A549 (cell line): Measurements from ENCODE around the gene RMND5B. TPM values are rescaled to one million over a fixed set of nuclear protein-coding genes. Genes with fewer than 3 reads are reported as not detected.
A peak's percentile ranks its signal among the peaks of the same experiment; 100 is the strongest.

Experiments used
- ATAC-seq, 2 experiments: fragments of 200-7000 bp in 1 of 2; fragments of >200 bp in 1 of 2; cut with Nextera tagmentation in 1 of 2; cut with Tn5 transposase in 1 of 2; 3 replicates each; pipeline versions ENCODE4 v1.8.0 to v1.9.1; 2018 to 2020; ENCODE audit warnings: mild to moderate bottlenecking in 1 of 2, moderate library complexity in 1 of 2
- CTCF ChIA-PET: fragments of 300-600 bp; sonication (Branson Sonifier 250); formaldehyde crosslinking; extraction: SDS; loops from one replicate; lab custom pipeline; 2021; ENCODE audit warnings: antibody characterized with exemption, inconsistent platforms; lab: Yijun Ruan, JAX
- POLR2A ChIA-PET: fragments of 350-600 bp; formaldehyde crosslinking; extraction: SDS; loops from one replicate; lab custom pipeline; 2021; ENCODE audit warnings: antibody characterized with exemption, inconsistent platforms; lab: Yijun Ruan, JAX
- DNase-seq, 2 experiments: peaks; one replicate each; pipeline versions ENCODE4 v3.0.0 to v3.0.0-alpha.2; 2011 to 2016; ENCODE audit warnings: low read depth in 1 of 2, low spot score in 1 of 2
- FAIRE-seq: peaks from 2 replicates; lab custom pipeline; 2011; peaks lifted over from hg19 to GRCh38; lab: Jason Lieb, UNC
- H3K27ac ChIP-seq, 2 experiments: fragments of >200 bp; sonication (Bioruptor Twin); formaldehyde crosslinking; 3 replicates each; pipeline ENCODE4 v1.5.1; 2016 to 2017
- H3K4me1 ChIP-seq: fragments of >200 bp; sonication (Bioruptor Twin); formaldehyde crosslinking; 3 replicates; pipeline ENCODE4 v1.6.1; 2016
- H3K4me2 ChIP-seq: fragments of >200 bp; sonication (Bioruptor Twin); formaldehyde crosslinking; 3 replicates; pipeline ENCODE4 v1.6.1; 2016
- H3K4me3 ChIP-seq: fragments of >200 bp; sonication (Bioruptor Twin); formaldehyde crosslinking; 3 replicates; pipeline ENCODE4 v1.5.1; 2016
- H3K9me3 ChIP-seq: fragments of >200 bp; sonication (Bioruptor Twin); formaldehyde crosslinking; 3 replicates; pipeline ENCODE4 v1.6.1; 2016
- BHLHE40 ChIP-seq: IDR thresholded peaks from 2 replicates; pipeline ENCODE4 v1.6.1; 2012; ENCODE audit warnings: low read depth, low read length, inconsistent platforms
- CBX2 ChIP-seq: fragments of 200-600 bp; sonication (generic); IDR thresholded peaks from 2 replicates; pipeline ENCODE4 v1.6.1; 2016; ENCODE audit warnings: low read depth, mild to moderate bottlenecking, borderline replicate concordance
- CBX8 ChIP-seq: fragments of 200-600 bp; sonication (generic); IDR thresholded peaks from 2 replicates; pipeline ENCODE4 v1.6.1; 2016
- CHD2 ChIP-seq: fragments of 150-350 bp; IDR thresholded peaks from 2 replicates; pipeline ENCODE4 v1.6.1; 2014; ENCODE audit warnings: low read length; ENCODE audit not compliant: partially characterized antibody
- EHF ChIP-seq: fragments of 250-450 bp; sonication (Bioruptor Pico); IDR thresholded peaks from 2 replicates; pipeline ENCODE4 v1.5.0; 2020; ENCODE audit warnings: mild to moderate bottlenecking
- EP300 ChIP-seq, 2 experiments: fragments of >200 bp; sonication (Bioruptor Twin); formaldehyde crosslinking; IDR thresholded peaks; 2 replicates in 1 of 2; 3 replicates in 1 of 2; pipeline ENCODE4 v1.6.1; 2016 to 2017
- GATA3 ChIP-seq: IDR thresholded peaks from 2 replicates; pipeline ENCODE4 v1.6.1; 2012; ENCODE audit warnings: borderline replicate concordance
- HEYL ChIP-seq: fragments of 250-450 bp; sonication (Bioruptor Pico); IDR thresholded peaks from 2 replicates; pipeline ENCODE4 v1.8.0; 2021; ENCODE audit warnings: mild to moderate bottlenecking, moderate library complexity
- HOXB5 ChIP-seq: fragments of 250-450 bp; sonication (Bioruptor Pico); IDR thresholded peaks from 2 replicates; pipeline ENCODE4 v1.5.0; 2020; ENCODE audit warnings: mild to moderate bottlenecking, moderate library complexity
- MAFK ChIP-seq: fragments of 450-650 bp; IDR thresholded peaks from 2 replicates; pipeline ENCODE4 v1.6.1; 2014; ENCODE audit not compliant: partially characterized antibody
- MAZ ChIP-seq: fragments of 150-350 bp; IDR thresholded peaks from 2 replicates; pipeline ENCODE4 v1.6.1; 2014; ENCODE audit warnings: antibody characterized with exemption, low read depth, low read length, borderline replicate concordance
- MYC ChIP-seq: IDR thresholded peaks from 2 replicates; pipeline ENCODE4 v1.6.1; 2012; ENCODE audit warnings: mild to moderate bottlenecking, inconsistent platforms, low read length, improper control_type of control experiment, borderline replicate concordance
- NFE2L2 ChIP-seq: fragments of 150-350 bp; conservative IDR thresholded peaks from 2 replicates; pipeline ENCODE4 v1.6.1; 2014; ENCODE audit warnings: low read length
- NPAS2 ChIP-seq: fragments of 250-450 bp; sonication (Bioruptor Pico); IDR thresholded peaks from 2 replicates; pipeline ENCODE4 v1.8.0; 2022; ENCODE audit warnings: mild to moderate bottlenecking, moderate library complexity, borderline replicate concordance
- NR3C1 ChIP-seq: fragments of >200 bp; sonication (Bioruptor Twin); formaldehyde crosslinking; IDR thresholded peaks from 3 replicates; pipeline ENCODE4 v1.6.1; 2017
- RARB ChIP-seq: fragments of 250-450 bp; sonication (Bioruptor Pico); IDR thresholded peaks from 2 replicates; pipeline ENCODE4 v1.8.0; 2021; ENCODE audit warnings: mild to moderate bottlenecking, moderate library complexity
- RCOR1 ChIP-seq: fragments of 150-350 bp; IDR thresholded peaks from 2 replicates; pipeline ENCODE4 v1.6.1; 2014; ENCODE audit warnings: antibody characterized with exemption, low read length, low read depth
- RNF2 ChIP-seq: fragments of 200-600 bp; sonication (generic); IDR thresholded peaks from 2 replicates; pipeline ENCODE4 v1.6.1; 2016; ENCODE audit warnings: low read depth, mild to moderate bottlenecking, antibody characterized with exemption, moderate library complexity, borderline replicate concordance
- SMC3 ChIP-seq: fragments of >200 bp; sonication (Bioruptor Twin); formaldehyde crosslinking; IDR thresholded peaks from 3 replicates; pipeline ENCODE4 v1.6.1; 2018; ENCODE audit warnings: inconsistent platforms
- SREBF2 ChIP-seq: fragments of 450-650 bp; IDR thresholded peaks from 2 replicates; pipeline ENCODE4 v1.6.1; 2014; ENCODE audit warnings: mild to moderate bottlenecking, moderate library complexity
- TFCP2L1 ChIP-seq: fragments of 250-450 bp; sonication (Bioruptor Pico); IDR thresholded peaks from 2 replicates; pipeline ENCODE4 v1.5.0; 2021; ENCODE audit warnings: mild to moderate bottlenecking
- TP53 ChIP-seq: fragments of 250-450 bp; sonication (Bioruptor Pico); IDR thresholded peaks from 2 replicates; pipeline ENCODE4 v1.5.0; 2021; ENCODE audit warnings: mild to moderate bottlenecking, moderate library complexity
- ZC3H11A ChIP-seq: fragments of 450-650 bp; IDR thresholded peaks from 2 replicates; pipeline ENCODE4 v1.6.1; 2014; ENCODE audit warnings: antibody characterized with exemption, mild to moderate bottlenecking
- ZSCAN20 ChIP-seq: fragments of 250-450 bp; sonication (Bioruptor Pico); IDR thresholded peaks from 2 replicates; pipeline ENCODE4 v1.8.0; 2022; ENCODE audit warnings: mild to moderate bottlenecking, moderate library complexity
- WGBS: methylation state at CpG from one replicate; pipeline ENCODE4 v1.1.6; 2017; ENCODE audit errors: missing lambda C conversion rate; 5-methylcytosine and 5-hydroxymethylcytosine counted together
- polyA plus RNA-seq, 4 experiments: library from polyadenylated mRNA; depleted of rRNA in 3 of 4; stranded (reverse); fragments of >200 nt; fragmentation: RNase III in 1 of 4; extraction: RNeasy Plus Mini Kit Qiagen cat#74134 plus additional on column Dnase treatment in 1 of 4; gene quantifications; 2 replicates in 3 of 4; 3 replicates in 1 of 4; pipeline ENCODE4 v1.2.3, GENCODE V29; 2011 to 2017
- TF ChIP-seq, protein P1 (sequence below): fragments of 250-450 bp; sonication (Bioruptor Pico); IDR thresholded peaks from 2 replicates; pipeline ENCODE4 v1.5.0; 2021; ENCODE audit warnings: mild to moderate bottlenecking, moderate library complexity, borderline replicate concordance
- TF ChIP-seq, protein P2 (sequence below): fragments of 250-450 bp; sonication (Bioruptor Pico); IDR thresholded peaks from 2 replicates; pipeline ENCODE4 v1.5.0; 2020; ENCODE audit warnings: low read depth, mild to moderate bottlenecking, moderate library complexity
- TF ChIP-seq, protein P3 (sequence below): IDR thresholded peaks from 2 replicates; pipeline ENCODE4 v1.6.1; 2012
- TF ChIP-seq, protein P4 (sequence below): fragments of >200 bp; sonication (Bioruptor Twin); formaldehyde crosslinking; IDR thresholded peaks from 2 replicates; pipeline ENCODE4 v1.6.1; 2016
- TF ChIP-seq, protein P5 (sequence below): IDR thresholded peaks from 2 replicates; pipeline ENCODE4 v1.6.1; 2012
- TF ChIP-seq, protein P6 (sequence below): fragments of 150-350 bp; IDR thresholded peaks from 2 replicates; pipeline ENCODE4 v1.6.1; 2014; ENCODE audit warnings: low read depth, mild to moderate bottlenecking, low read length

The RMND5B gene
- polyA plus RNA-seq, 2 of the 4 experiments (the other 2 are of a cell fraction), result 20.2 to 30.3 TPM

DNA sequence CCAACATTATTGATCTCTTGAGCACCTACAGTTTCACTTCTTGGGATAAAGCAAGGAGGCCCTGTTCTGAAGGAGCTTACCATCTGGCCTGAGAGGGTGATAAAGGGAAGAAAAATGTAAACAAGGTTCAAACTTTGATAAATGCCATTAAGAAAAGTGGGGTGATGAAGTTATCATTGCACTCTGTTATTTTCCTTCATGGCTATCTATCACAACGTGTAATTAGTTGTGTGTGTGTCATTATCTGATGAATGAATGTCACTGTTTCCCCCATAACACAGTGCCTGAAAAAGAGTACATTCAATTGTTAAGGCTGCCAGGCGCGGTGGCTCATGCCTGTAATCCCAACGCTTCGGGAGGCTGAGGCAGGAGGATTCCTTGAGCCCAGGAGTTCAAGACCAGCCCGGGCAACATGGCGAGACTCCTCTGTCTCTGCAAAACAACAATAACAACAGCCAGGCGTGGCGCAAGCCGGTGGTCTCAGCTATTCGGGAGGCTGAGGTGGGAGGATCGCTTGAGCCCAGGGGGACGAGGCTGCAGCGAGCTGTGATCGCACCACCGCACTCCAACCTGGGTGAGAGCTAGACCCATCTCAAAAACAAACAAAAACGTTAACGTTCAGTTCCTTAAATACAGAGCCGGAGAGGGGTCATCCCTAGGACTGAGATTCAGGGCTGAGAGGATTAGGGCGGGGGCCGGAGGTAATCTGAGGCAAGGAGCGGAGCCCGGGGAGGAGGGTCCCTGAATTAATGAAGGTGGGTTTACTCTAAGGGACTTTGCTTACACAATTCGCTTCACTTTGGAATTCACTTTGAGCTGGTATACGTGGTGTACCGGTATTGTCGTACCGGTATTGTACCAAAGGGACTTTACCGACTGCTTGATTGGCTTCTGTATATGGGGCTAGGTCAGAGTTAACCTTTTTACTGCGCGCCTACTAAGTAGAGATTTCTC, 22.0 kb downstream of the RMND5B start:
- CTCF ChIA-PET, result interaction anchor here (0.7 to 12.1 kb wide), 9 partner anchors 9 to 842 kb away, joined by 3 to 110 read pairs (median 5); no protein-coding TSS in a partner anchor
- peak overlapping the region; percentile 94 for H3K4me3 ChIP-seq
- no peak for TF ChIP-seq RNF2
- TF ChIP-seq, all 56 proteins: peak for 0
- no peak for ATAC-seq
- no peak for FAIRE-seq
- Histone ChIP-seq H3K4me1 (peaks cover 13% of the 10 kb centered on the region), H3K9me3 (no peaks in the 10 kb centered on the region), H3K4me2 (peak overlapping the region; percentile 99), H3K27ac (peak overlapping the region; percentile 85 to 88)
- WGBS, result 54% methylated on average over 31 of the region's 31 CpGs
- DNase-seq, result no peak
- POLR2A ChIA-PET, result interaction anchor here (1.3 to 2.3 kb wide), 2 partner anchors 36 to 52 kb away, joined by 3 to 16 read pairs; partner anchors contain the start of gene HNRNPAB

DNA sequence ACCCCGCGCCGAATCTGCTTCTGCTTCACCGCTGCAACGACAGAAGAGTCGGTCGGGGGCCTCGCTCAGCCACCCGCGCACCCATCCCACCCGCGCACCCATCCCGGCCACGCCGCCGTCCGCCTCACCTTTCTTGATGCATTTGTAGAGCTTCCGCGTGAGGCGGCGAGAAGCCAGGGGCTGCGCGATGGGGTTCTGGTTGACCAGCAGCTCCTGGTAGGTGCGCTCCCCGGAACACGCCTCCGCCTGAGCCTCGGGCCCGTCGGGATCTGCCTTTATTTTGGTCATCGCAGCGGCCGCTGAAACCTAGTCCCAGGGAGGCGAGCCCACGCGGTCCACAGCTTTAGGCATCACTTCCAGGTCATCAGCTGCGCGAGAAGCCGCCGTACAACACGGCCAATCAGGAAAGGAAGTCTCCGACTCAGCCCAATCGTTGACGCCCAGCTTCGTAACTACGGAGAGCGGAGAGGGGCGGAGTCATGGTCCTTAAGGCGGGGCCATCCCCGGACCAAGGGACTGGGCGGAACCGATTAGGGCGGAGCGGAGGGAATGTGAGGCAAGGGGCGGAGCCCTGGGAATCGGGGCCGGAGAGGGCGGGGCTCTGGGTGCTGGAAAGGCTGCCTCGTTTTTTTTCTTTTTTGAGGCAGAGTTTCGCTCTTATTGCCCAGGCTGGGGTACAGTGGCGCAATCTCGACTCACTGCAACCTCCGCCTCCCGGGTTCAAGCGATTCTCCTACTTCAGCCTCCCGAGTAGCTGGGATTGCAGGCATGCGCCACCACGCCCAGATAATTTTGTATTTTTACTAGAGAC, 22.9 kb downstream of the RMND5B start, which contains the start of gene NHP2:
NHP2 (minus strand) TSS at position 356 of the 811 bp plus-strand sequence; CDS start at position 288, 68 bp downstream.
- peak within 1 kb of the TSS; percentile 85 to 88 for H3K27ac ChIP-seq
- peak within 1 kb of the TSS; percentile 99 for H3K4me2 ChIP-seq
- 2% methylated on average over 43 of the region's 68 CpGs for WGBS
- FAIRE-seq (peak; percentile 97), ATAC-seq (peak; percentile 97), DNase-seq (peak; percentile 95 to 98)
- H3K9me3 ChIP-seq, result no peaks in the 10 kb centered on the region
- POLR2A ChIA-PET, result interaction anchor here (0.9 to 2.3 kb wide), 5 partner anchors 10 to 51 kb away, joined by 3 to 16 read pairs (median 4); partner anchors contain the start of gene HNRNPAB
- peak within 1 kb of the TSS; percentile 94 for H3K4me3 ChIP-seq
- CTCF ChIA-PET, result interaction anchor here (0.7 to 12.1 kb wide), 8 partner anchors 10 to 843 kb away, joined by 3 to 110 read pairs (median 6); no protein-coding TSS in a partner anchor
- peaks cover 13% of the 10 kb centered on the region for H3K4me1 ChIP-seq
- TF ChIP-seq, protein P1, sequence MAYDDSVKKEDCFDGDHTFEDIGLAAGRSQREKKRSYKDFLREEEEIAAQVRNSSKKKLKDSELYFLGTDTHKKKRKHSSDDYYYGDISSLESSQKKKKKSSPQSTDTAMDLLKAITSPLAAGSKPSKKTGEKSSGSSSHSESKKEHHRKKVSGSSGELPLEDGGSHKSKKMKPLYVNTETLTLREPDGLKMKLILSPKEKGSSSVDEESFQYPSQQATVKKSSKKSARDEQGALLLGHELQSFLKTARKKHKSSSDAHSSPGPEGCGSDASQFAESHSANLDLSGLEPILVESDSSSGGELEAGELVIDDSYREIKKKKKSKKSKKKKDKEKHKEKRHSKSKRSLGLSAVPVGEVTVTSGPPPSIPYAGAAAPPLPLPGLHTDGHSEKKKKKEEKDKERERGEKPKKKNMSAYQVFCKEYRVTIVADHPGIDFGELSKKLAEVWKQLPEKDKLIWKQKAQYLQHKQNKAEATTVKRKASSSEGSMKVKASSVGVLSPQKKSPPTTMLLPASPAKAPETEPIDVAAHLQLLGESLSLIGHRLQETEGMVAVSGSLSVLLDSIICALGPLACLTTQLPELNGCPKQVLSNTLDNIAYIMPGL, result no peak
- TF ChIP-seq ZSCAN20 (CRISPR knock-in tag), result no peak
- TF ChIP-seq SMC3, result no peak
- no peak for TF ChIP-seq CBX8
- TF ChIP-seq MAFK, result no peak
- TF ChIP-seq SREBF2, result no peak
- no peak for TF ChIP-seq NFE2L2
- TF ChIP-seq TFCP2L1 (CRISPR knock-in tag), result no peak
- no peak for TF ChIP-seq ZC3H11A
- TF ChIP-seq, protein P2, sequence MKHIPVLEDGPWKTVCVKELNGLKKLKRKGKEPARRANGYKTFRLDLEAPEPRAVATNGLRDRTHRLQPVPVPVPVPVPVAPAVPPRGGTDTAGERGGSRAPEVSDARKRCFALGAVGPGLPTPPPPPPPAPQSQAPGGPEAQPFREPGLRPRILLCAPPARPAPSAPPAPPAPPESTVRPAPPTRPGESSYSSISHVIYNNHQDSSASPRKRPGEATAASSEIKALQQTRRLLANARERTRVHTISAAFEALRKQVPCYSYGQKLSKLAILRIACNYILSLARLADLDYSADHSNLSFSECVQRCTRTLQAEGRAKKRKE (CRISPR knock-in tag), result no peak
- no peak for TF ChIP-seq HEYL (CRISPR knock-in tag)
- TF ChIP-seq, protein P3, sequence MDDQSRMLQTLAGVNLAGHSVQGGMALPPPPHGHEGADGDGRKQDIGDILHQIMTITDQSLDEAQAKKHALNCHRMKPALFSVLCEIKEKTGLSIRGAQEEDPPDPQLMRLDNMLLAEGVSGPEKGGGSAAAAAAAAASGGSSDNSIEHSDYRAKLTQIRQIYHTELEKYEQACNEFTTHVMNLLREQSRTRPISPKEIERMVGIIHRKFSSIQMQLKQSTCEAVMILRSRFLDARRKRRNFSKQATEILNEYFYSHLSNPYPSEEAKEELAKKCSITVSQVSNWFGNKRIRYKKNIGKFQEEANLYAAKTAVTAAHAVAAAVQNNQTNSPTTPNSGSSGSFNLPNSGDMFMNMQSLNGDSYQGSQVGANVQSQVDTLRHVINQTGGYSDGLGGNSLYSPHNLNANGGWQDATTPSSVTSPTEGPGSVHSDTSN, result peak; percentile 61
- TF ChIP-seq, protein P4, sequence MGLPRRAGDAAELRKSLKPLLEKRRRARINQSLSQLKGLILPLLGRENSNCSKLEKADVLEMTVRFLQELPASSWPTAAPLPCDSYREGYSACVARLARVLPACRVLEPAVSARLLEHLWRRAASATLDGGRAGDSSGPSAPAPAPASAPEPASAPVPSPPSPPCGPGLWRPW, result no peak
- TF ChIP-seq RCOR1, result no peak
- TF ChIP-seq, protein P5, sequence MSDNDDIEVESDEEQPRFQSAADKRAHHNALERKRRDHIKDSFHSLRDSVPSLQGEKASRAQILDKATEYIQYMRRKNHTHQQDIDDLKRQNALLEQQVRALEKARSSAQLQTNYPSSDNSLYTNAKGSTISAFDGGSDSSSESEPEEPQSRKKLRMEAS, result peak; percentile 98
- TF ChIP-seq EHF (CRISPR knock-in tag), result no peak
- TF ChIP-seq HOXB5 (CRISPR knock-in tag), result no peak
- no peak for TF ChIP-seq BHLHE40
- no peak for TF ChIP-seq NR3C1
- no peak for TF ChIP-seq CBX2
- TF ChIP-seq GATA3, result 0 out of 2 replicates have a peak, but pooled peaks have one; percentile 25
- TF ChIP-seq MYC, result peak; percentile 93
- TF ChIP-seq NPAS2 (CRISPR knock-in tag), result no peak
- TF ChIP-seq, protein P6, sequence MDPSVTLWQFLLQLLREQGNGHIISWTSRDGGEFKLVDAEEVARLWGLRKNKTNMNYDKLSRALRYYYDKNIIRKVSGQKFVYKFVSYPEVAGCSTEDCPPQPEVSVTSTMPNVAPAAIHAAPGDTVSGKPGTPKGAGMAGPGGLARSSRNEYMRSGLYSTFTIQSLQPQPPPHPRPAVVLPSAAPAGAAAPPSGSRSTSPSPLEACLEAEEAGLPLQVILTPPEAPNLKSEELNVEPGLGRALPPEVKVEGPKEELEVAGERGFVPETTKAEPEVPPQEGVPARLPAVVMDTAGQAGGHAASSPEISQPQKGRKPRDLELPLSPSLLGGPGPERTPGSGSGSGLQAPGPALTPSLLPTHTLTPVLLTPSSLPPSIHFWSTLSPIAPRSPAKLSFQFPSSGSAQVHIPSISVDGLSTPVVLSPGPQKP, result no peak
- no peak for TF ChIP-seq EP300 (IDR thresholded peaks at IDR 0.05)
- TF ChIP-seq MAZ, result no peak
- no peak for TF ChIP-seq RARB (CRISPR knock-in tag)
- no peak for TF ChIP-seq CHD2
- TF ChIP-seq TP53 (CRISPR knock-in tag), result no peak
